Measurements from ENCODE around the gene MYH15.

GRCh38 chr3:108415661-108416060, 94.7 kb downstream of the MYH15 start:
- TF ChIP-seq REST (IDR thresholded peaks at IDR 0.05; ENCODE audit: insufficient read depth in 1 of 2, low read depth in 2 of 2, low read length in 1 of 2) (no peak), POLR2AphosphoS5 (IDR thresholded peaks at IDR 0.05; ENCODE audit: low read depth, low read length) (no peak), SIN3A (IDR thresholded peaks at IDR 0.05; ENCODE audit: borderline replicate concordance, insufficient read depth, low read depth, low read length) (no peak)
- TF ChIP-seq, protein P1, sequence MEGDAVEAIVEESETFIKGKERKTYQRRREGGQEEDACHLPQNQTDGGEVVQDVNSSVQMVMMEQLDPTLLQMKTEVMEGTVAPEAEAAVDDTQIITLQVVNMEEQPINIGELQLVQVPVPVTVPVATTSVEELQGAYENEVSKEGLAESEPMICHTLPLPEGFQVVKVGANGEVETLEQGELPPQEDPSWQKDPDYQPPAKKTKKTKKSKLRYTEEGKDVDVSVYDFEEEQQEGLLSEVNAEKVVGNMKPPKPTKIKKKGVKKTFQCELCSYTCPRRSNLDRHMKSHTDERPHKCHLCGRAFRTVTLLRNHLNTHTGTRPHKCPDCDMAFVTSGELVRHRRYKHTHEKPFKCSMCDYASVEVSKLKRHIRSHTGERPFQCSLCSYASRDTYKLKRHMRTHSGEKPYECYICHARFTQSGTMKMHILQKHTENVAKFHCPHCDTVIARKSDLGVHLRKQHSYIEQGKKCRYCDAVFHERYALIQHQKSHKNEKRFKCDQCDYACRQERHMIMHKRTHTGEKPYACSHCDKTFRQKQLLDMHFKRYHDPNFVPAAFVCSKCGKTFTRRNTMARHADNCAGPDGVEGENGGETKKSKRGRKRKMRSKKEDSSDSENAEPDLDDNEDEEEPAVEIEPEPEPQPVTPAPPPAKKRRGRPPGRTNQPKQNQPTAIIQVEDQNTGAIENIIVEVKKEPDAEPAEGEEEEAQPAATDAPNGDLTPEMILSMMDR (IDR thresholded peaks at IDR 0.05) = no peak
